ENCODE data around the gene IFNAR1. TPM values are rescaled to one million over a fixed set of nuclear protein-coding genes. Genes with fewer than 3 reads are reported as not detected.

The IFNAR1 gene
- total and polyA plus RNA-seq, 9 of the 15 experiments (the other 6 are each of a cell fraction or from before 2014, with no cell fraction given): 8.6 to 31.8 (median 14.8) TPM

DNA sequence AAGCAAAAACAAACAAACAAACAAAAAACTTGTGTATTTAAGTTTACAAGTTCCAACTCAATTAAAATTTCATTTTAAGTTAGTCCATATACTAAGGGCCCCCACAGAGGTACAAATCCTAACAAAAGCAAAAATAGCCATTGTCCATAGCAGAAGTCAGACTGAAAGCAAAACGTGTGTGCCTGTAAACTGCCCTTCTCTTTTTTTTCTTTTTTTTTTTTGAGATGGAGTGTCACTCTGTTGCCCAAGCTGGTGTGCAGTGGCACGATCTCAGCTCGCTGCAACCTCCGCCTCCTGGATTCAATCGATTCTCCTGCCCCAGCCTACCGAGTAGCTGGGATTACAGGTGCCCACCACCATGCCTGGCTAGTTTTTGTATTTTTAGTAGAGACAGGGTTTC, 66.9 kb downstream of the IFNAR1 start:
- Histone ChIP-seq H3K9me1 (ENCODE audit: control insufficient read depth, insufficient read depth, low read length) (no peaks in the 10 kb centered on the region), H4K20me1 (replicated peaks; ENCODE audit: control insufficient read depth, insufficient read depth, low read length) (no peaks in the 10 kb centered on the region), H3K9me3 (replicated peaks; ENCODE audit: control insufficient read depth, insufficient read depth, low read depth, low read length) (no peaks in the 10 kb centered on the region), H3K27ac (ENCODE audit: extremely low read depth, low read depth, low read length) (no peak overlapping the region), H3K27me3 (ENCODE audit: control insufficient read depth in 2 of 2, insufficient read depth in 2 of 2, low read length in 2 of 2) (peaks cover 0 to 8% of the 10 kb centered on the region in 2 experiments; a peak in 1 of 5 replicates), H3K4me1 (replicated peaks in 1 of 2; ENCODE audit: control insufficient read depth in 2 of 2, insufficient read depth in 2 of 2, low read length in 2 of 2) (peaks cover 0 to 1% of the 10 kb centered on the region in 2 experiments; a peak in 2 of 5 replicates), H3K79me2 (ENCODE audit: control insufficient read depth, insufficient read depth, low read length) (no peaks in the 10 kb centered on the region), H2AFZ (ENCODE audit: low read depth, low read length) (no peak overlapping the region), H3K4me3 (no peak overlapping the region), H3K9ac (ENCODE audit: insufficient read depth in 1 of 2, low read depth in 2 of 2, low read length in 2 of 2) (no peak overlapping the region), H3K36me3 (ENCODE audit: control insufficient read depth, insufficient read depth, low read length) (no peaks in the 10 kb centered on the region), H3K4me2 (ENCODE audit: insufficient read depth, low read length) (no peak overlapping the region)
- WGBS (ENCODE audit: insufficient coverage, low coverage, missing lambda C conversion rate): 37% methylated on average over 6 of the region's 6 CpGs
- ATAC-seq: no peak
- in situ Hi-C loops (cut with MboI): no loop called here
- ChIA-PET POLR2A (interaction anchor here (0.9 kb wide), 1 partner anchor 15 kb away, joined by 3 read pairs; no protein-coding TSS in a partner anchor), CTCF (ENCODE audit: low intra/inter-chr PET ratio) (no interaction called here)
- intact Hi-C loops (cut with micrococcal nuclease): no loop called here
- DNase-seq (ENCODE audit: extremely low read depth in 1 of 4, low spot score in 3 of 4): no peak
- no TSS peak for BruUV-seq (replicated peaks)
- FAIRE-seq: no peak
- TF ChIP-seq ZNF384 (IDR thresholded peaks at IDR 0.05; ENCODE audit: low read depth, low read length) (no peak), DNMT1 (IDR thresholded peaks at IDR 0.05) (no peak)
- TF ChIP-seq, protein P1, sequence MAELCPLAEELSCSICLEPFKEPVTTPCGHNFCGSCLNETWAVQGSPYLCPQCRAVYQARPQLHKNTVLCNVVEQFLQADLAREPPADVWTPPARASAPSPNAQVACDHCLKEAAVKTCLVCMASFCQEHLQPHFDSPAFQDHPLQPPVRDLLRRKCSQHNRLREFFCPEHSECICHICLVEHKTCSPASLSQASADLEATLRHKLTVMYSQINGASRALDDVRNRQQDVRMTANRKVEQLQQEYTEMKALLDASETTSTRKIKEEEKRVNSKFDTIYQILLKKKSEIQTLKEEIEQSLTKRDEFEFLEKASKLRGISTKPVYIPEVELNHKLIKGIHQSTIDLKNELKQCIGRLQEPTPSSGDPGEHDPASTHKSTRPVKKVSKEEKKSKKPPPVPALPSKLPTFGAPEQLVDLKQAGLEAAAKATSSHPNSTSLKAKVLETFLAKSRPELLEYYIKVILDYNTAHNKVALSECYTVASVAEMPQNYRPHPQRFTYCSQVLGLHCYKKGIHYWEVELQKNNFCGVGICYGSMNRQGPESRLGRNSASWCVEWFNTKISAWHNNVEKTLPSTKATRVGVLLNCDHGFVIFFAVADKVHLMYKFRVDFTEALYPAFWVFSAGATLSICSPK (IDR thresholded peaks at IDR 0.05; ENCODE audit: borderline replicate concordance): no peak
